ENCODE results near the gene STAT4.
A peak's percentile ranks its signal among the peaks of the same experiment; 100 is the strongest.

Gene STAT4

GRCh38 chr2:191150600-191151330, at the start of gene STAT4:
Gene STAT4, minus strand, starts transcription at chr2:191150994. Its CDS starts 2,791 bp downstream, at chr2:191148203.
- peak; percentile 54 for DNase-seq (ENCODE audit: low spot score)

GRCh38 chr2:191199929-191200512, 49.2 kb upstream of the STAT4 start:
- DNase-seq (ENCODE audit: low spot score), result no peak

GRCh38 chr2:191198271-191198670, 47.5 kb upstream of the STAT4 start:
- DNase-seq (ENCODE audit: low spot score), result no peak

GRCh38 chr2:191197096-191197495, 46.3 kb upstream of the STAT4 start:
- DNase-seq (ENCODE audit: low spot score), result no peak

- DNase-seq (ENCODE audit: low spot score), result no peak
These were observed 44.2 kb upstream of the STAT4 start for GRCh38 chr2:191195021-191195420.

- no peak for DNase-seq (ENCODE audit: low spot score)
These were observed 40.2 kb upstream of the STAT4 start for GRCh38 chr2:191190861-191191552.

- no peak for DNase-seq (ENCODE audit: low spot score)
These were observed 39.6 kb upstream of the STAT4 start for GRCh38 chr2:191190435-191190834.

GRCh38 chr2:191189112-191189635, 38.4 kb upstream of the STAT4 start:
- no peak for DNase-seq (ENCODE audit: low spot score)

GRCh38 chr2:191188550-191189093, 37.8 kb upstream of the STAT4 start:
- DNase-seq (ENCODE audit: low spot score), result no peak

GRCh38 chr2:191187105-191187829, 36.5 kb upstream of the STAT4 start:
- no peak for DNase-seq (ENCODE audit: low spot score)

- DNase-seq (ENCODE audit: low spot score), result no peak
These were observed 33.7 kb upstream of the STAT4 start for GRCh38 chr2:191184457-191184856.

- DNase-seq (ENCODE audit: low spot score), result no peak
These were observed 32.7 kb upstream of the STAT4 start for GRCh38 chr2:191183516-191183915.

GRCh38 chr2:191183081-191183480, 32.3 kb upstream of the STAT4 start:
- DNase-seq (ENCODE audit: low spot score), result no peak

- peak; percentile 69 for DNase-seq (ENCODE audit: low spot score)
These were observed 29.9 kb upstream of the STAT4 start for GRCh38 chr2:191180713-191181112.

GRCh38 chr2:191180276-191180675, 29.5 kb upstream of the STAT4 start:
- no peak for DNase-seq (ENCODE audit: low spot score)

- peak; percentile 80 for DNase-seq (ENCODE audit: low spot score)
These were observed 28.2 kb upstream of the STAT4 start for GRCh38 chr2:191178806-191179514.

GRCh38 chr2:191177751-191178736, 27.2 kb upstream of the STAT4 start:
- no peak for DNase-seq (ENCODE audit: low spot score)

- no peak for DNase-seq (ENCODE audit: low spot score)
These were observed 26.1 kb upstream of the STAT4 start for GRCh38 chr2:191176801-191177438.

- DNase-seq (ENCODE audit: low spot score), result no peak
These were observed 25.5 kb upstream of the STAT4 start for GRCh38 chr2:191176305-191176704.

GRCh38 chr2:191174442-191174841, 23.6 kb upstream of the STAT4 start:
- DNase-seq (ENCODE audit: low spot score), result no peak
